ENCODE measurements around the gene ETV7. TPM values are rescaled to one million over a fixed set of nuclear protein-coding genes. Genes with fewer than 3 reads are reported as not detected.

ETV7 gene
- total and polyA plus RNA-seq, 2 donors (not counting 1 experiment from before 2014, with no cell fraction given): 0.40 to 1.5 TPM

GRCh38 chr6:36324715-36325114 lies 62.8 kb downstream of the ETV7 start:
- peaks cover 23% of the 10 kb centered on the region for H3K27me3 ChIP-seq (ENCODE audit: control insufficient read depth, insufficient read depth, low read length)
- H3K9me3 ChIP-seq (ENCODE audit: control insufficient read depth, insufficient read depth, low read depth, low read length): no peaks in the 10 kb centered on the region
- no peak overlapping the region for H3K9ac ChIP-seq (ENCODE audit: insufficient read depth, low read length)
- no peak overlapping the region for H2AFZ ChIP-seq (ENCODE audit: low read length)
- H3K4me3 ChIP-seq (replicated peaks in 1 of 4; ENCODE audit: control extremely low read depth in 1 of 4, insufficient read depth in 1 of 4, low read depth in 3 of 4, low read length in 4 of 4): no peak overlapping the region
- no peaks in the 10 kb centered on the region for H4K20me1 ChIP-seq (ENCODE audit: control insufficient read depth, extremely low read depth, insufficient read depth, low read length)
- no peaks in the 10 kb centered on the region for H3K4me1 ChIP-seq (ENCODE audit: control insufficient read depth, extremely low read depth, insufficient read depth, low read length)
- H3K4me2 ChIP-seq (ENCODE audit: extremely low read depth, insufficient read depth, low read length): no peak overlapping the region
- no peaks in the 10 kb centered on the region for H3K36me3 ChIP-seq (ENCODE audit: control insufficient read depth, insufficient read depth, low read length)
- no peak for TF ChIP-seq EZH2 (IDR thresholded peaks at IDR 0.05; ENCODE audit: low read length, missing control alignments)
- TF ChIP-seq CTCF (conservative IDR thresholded peaks at IDR 0.05 in 1 of 2, IDR thresholded peaks at IDR 0.05 in 1 of 2; ENCODE audit: low read depth in 1 of 2, low read length in 2 of 2): no peak
- DNase-seq (ENCODE audit: low read depth in 2 of 2): no peak
- no peak overlapping the region for H3K27ac ChIP-seq (ENCODE audit: insufficient read depth, low read length)
- H3K79me2 ChIP-seq (ENCODE audit: control insufficient read depth, insufficient read depth, low read length): no peaks in the 10 kb centered on the region

- peaks cover 22% of the 10 kb centered on the region for H3K27me3 ChIP-seq (ENCODE audit: control insufficient read depth, insufficient read depth, low read length)
- H3K9me3 ChIP-seq (ENCODE audit: control insufficient read depth, insufficient read depth, low read depth, low read length): no peaks in the 10 kb centered on the region
- TF ChIP-seq EZH2 (IDR thresholded peaks at IDR 0.05; ENCODE audit: low read length, missing control alignments) (no peak), CTCF (conservative IDR thresholded peaks at IDR 0.05 in 1 of 2, IDR thresholded peaks at IDR 0.05 in 1 of 2; ENCODE audit: low read depth in 1 of 2, low read length in 2 of 2) (no peak)
- no peak overlapping the region for H3K4me3 ChIP-seq (replicated peaks in 1 of 4; ENCODE audit: control extremely low read depth in 1 of 4, insufficient read depth in 1 of 4, low read depth in 3 of 4, low read length in 4 of 4)
- no peaks in the 10 kb centered on the region for H3K36me3 ChIP-seq (ENCODE audit: control insufficient read depth, insufficient read depth, low read length)
- no peak overlapping the region for H3K9ac ChIP-seq (ENCODE audit: insufficient read depth, low read length)
- H3K27ac ChIP-seq (ENCODE audit: insufficient read depth, low read length): no peak overlapping the region
- DNase-seq (ENCODE audit: low read depth in 2 of 2): no peak
- H3K4me2 ChIP-seq (ENCODE audit: extremely low read depth, insufficient read depth, low read length): no peak overlapping the region
- H4K20me1 ChIP-seq (ENCODE audit: control insufficient read depth, extremely low read depth, insufficient read depth, low read length): no peaks in the 10 kb centered on the region
- H2AFZ ChIP-seq (ENCODE audit: low read length): no peak overlapping the region
- H3K79me2 ChIP-seq (ENCODE audit: control insufficient read depth, insufficient read depth, low read length): no peaks in the 10 kb centered on the region
- no peaks in the 10 kb centered on the region for H3K4me1 ChIP-seq (ENCODE audit: control insufficient read depth, extremely low read depth, insufficient read depth, low read length)
Measured at GRCh38 chr6:36324191-36324590, 63.3 kb downstream of the ETV7 start.

- no peaks in the 10 kb centered on the region for H4K20me1 ChIP-seq (ENCODE audit: control insufficient read depth, extremely low read depth, insufficient read depth, low read length)
- H3K4me2 ChIP-seq (ENCODE audit: extremely low read depth, insufficient read depth, low read length): no peak overlapping the region
- DNase-seq (ENCODE audit: low read depth in 2 of 2): no peak
Measured at GRCh38 chr6:36323062-36323461, 64.4 kb downstream of the ETV7 start.

More at GRCh38 chr6:36323062-36323461, 64.4 kb downstream of the ETV7 start:
- H3K27me3 ChIP-seq (ENCODE audit: control insufficient read depth, insufficient read depth, low read length): peaks cover 18% of the 10 kb centered on the region
- no peak overlapping the region for H2AFZ ChIP-seq (ENCODE audit: low read length)
- TF ChIP-seq EZH2 (IDR thresholded peaks at IDR 0.05; ENCODE audit: low read length, missing control alignments) (no peak), CTCF (conservative IDR thresholded peaks at IDR 0.05 in 1 of 2, IDR thresholded peaks at IDR 0.05 in 1 of 2; ENCODE audit: low read depth in 1 of 2, low read length in 2 of 2) (no peak)
- no peak overlapping the region for H3K9ac ChIP-seq (ENCODE audit: insufficient read depth, low read length)
- H3K4me3 ChIP-seq (replicated peaks in 1 of 4; ENCODE audit: control extremely low read depth in 1 of 4, insufficient read depth in 1 of 4, low read depth in 3 of 4, low read length in 4 of 4): no peak overlapping the region
- H3K27ac ChIP-seq (ENCODE audit: insufficient read depth, low read length): no peak overlapping the region
- no peaks in the 10 kb centered on the region for H3K79me2 ChIP-seq (ENCODE audit: control insufficient read depth, insufficient read depth, low read length)
- H3K36me3 ChIP-seq (ENCODE audit: control insufficient read depth, insufficient read depth, low read length): no peaks in the 10 kb centered on the region
- H3K9me3 ChIP-seq (ENCODE audit: control insufficient read depth, insufficient read depth, low read depth, low read length): no peaks in the 10 kb centered on the region
- no peaks in the 10 kb centered on the region for H3K4me1 ChIP-seq (ENCODE audit: control insufficient read depth, extremely low read depth, insufficient read depth, low read length)

All from fibroblast of lung (primary cell).